ENCODE data around the gene TRPM8. TPM values are rescaled to one million over a fixed set of nuclear protein-coding genes. Genes with fewer than 3 reads are reported as not detected.

The TRPM8 gene
- total RNA-seq, 1 experiment from 2014 or later = 0.03 TPM

DNA sequence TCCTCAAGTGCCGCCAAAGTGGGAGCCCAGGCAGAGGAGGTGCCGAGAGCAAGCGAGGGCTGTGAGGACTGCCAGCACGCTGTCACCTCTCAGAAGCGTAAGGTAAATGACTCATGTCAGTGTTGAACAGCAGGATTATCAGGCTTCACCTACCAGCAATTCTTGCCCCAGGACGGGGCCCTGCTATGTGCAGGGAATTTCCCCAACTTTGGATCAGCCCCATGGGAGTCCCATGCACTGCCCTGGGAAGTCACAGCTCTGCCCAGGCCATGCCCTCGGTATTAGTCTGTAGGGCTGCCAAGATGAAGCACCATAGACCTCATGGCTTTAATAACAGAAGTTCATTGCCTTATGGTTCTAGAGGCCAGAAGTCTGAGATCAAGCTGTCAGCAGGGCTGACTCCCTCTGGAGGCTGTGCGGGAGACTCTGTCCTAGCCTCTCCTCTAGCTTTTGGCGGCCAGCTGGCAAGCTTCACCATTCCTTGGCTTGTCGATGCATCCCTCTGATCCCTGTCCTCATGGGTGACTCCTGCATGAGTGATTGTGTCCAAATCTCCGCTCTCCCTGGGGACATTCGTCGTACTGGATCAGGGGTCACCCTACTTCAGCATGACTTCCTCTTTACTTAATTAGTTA lies 55.9 kb downstream of the TRPM8 start:
- H3K9me3 ChIP-seq (replicated peaks) = no peaks in the 10 kb centered on the region
- no peaks in the 10 kb centered on the region for H3K36me3 ChIP-seq
- no peak overlapping the region for H3K4me3 ChIP-seq
- H3K27ac ChIP-seq = peak overlapping the region; percentile 70
- H3K27me3 ChIP-seq (replicated peaks) = no peaks in the 10 kb centered on the region
- peaks cover 35% of the 10 kb centered on the region for H3K4me1 ChIP-seq (replicated peaks)
- DNase-seq (ENCODE audit: low read depth in 1 of 2, low spot score in 2 of 2) = no peak

GRCh38 chr2:233973786-233974185 lies 56.6 kb downstream of the TRPM8 start:
- peak overlapping the region; percentile 70 for H3K27ac ChIP-seq
- peak in 1 of 2 experiments; percentile 54 for DNase-seq (ENCODE audit: low read depth in 1 of 2, low spot score in 2 of 2)

DNA sequence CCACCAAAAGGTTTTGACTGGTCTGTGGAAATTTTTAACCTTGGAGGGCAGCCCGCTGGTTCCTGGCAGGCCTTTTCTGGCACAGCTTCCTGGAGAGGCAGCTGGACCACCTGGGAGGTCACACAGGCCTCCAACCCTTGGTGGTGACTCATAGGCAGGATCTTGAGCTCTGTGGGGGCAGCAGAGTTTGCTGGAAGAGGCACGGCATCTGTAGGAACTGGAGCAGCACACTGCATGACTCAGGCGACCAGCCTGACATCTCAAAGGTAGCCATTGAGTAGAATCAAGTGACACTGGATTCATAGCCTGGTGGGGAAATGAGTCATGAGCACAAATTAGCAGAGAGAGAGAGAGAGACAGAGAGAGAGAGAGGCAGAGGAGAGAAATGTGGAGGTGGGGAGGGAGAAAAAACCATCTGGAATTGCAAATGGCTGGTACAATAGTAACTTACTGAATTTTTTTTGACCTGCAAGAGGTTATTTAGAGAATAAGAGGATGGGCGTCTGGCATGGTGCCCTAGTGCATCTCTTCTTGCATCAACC lies 57.4 kb downstream of the TRPM8 start:
- H3K9me3 ChIP-seq (replicated peaks) = no peaks in the 10 kb centered on the region
- peak overlapping the region; percentile 70 for H3K27ac ChIP-seq
- no peaks in the 10 kb centered on the region for H3K36me3 ChIP-seq
- H3K4me1 ChIP-seq (replicated peaks) = peaks cover 36% of the 10 kb centered on the region
- H3K27me3 ChIP-seq (replicated peaks) = no peaks in the 10 kb centered on the region
- peak; percentile 98 to 99 for DNase-seq (ENCODE audit: low read depth in 1 of 2, low spot score in 2 of 2)
- no peak overlapping the region for H3K4me3 ChIP-seq

More at GRCh38 chr2:233973786-233974185, 56.6 kb downstream of the TRPM8 start:
- H3K4me1 ChIP-seq (replicated peaks) = peaks cover 35% of the 10 kb centered on the region
- H3K36me3 ChIP-seq = no peaks in the 10 kb centered on the region
- no peak overlapping the region for H3K4me3 ChIP-seq
- H3K9me3 ChIP-seq (replicated peaks) = no peaks in the 10 kb centered on the region
- no peaks in the 10 kb centered on the region for H3K27me3 ChIP-seq (replicated peaks)

DNA sequence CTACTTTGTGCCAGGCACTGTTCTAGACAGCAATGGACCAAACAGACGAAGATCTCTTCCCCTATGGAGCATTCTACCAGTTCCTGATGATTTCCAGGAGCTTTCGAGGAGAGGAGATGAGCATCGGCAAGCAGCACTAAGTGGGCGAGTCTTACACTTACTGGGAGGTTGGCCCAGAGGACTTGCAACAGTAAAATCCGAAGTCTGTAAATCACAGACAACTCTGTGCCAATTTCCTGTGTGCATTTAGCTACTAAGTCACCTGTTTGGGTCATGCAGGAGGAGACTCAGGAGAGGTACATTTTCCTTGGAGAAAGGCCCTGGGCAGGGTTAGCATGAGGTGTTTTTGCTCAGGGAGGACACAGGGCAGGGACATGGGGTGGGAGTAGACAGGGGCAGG lies 58.9 kb downstream of the TRPM8 start:
- Histone ChIP-seq H3K4me1 (replicated peaks) (peaks cover 44% of the 10 kb centered on the region), H3K27me3 (replicated peaks) (no peaks in the 10 kb centered on the region), H3K9me3 (replicated peaks) (no peaks in the 10 kb centered on the region), H3K4me3 (no peak overlapping the region), H3K27ac (no peak overlapping the region), H3K36me3 (no peaks in the 10 kb centered on the region)
- DNase-seq (ENCODE audit: low read depth in 1 of 2, low spot score in 2 of 2) = no peak

GRCh38 chr2:233976690-233977294 lies 59.6 kb downstream of the TRPM8 start:
- no peaks in the 10 kb centered on the region for H3K36me3 ChIP-seq
- H3K27ac ChIP-seq = no peak overlapping the region
- H3K9me3 ChIP-seq (replicated peaks) = no peaks in the 10 kb centered on the region
- peak in 1 of 2 experiments; percentile 63 for DNase-seq (ENCODE audit: low read depth in 1 of 2, low spot score in 2 of 2)
- H3K4me1 ChIP-seq (replicated peaks) = peaks cover 51% of the 10 kb centered on the region
- no peaks in the 10 kb centered on the region for H3K27me3 ChIP-seq (replicated peaks)
- no peak overlapping the region for H3K4me3 ChIP-seq

DNA sequence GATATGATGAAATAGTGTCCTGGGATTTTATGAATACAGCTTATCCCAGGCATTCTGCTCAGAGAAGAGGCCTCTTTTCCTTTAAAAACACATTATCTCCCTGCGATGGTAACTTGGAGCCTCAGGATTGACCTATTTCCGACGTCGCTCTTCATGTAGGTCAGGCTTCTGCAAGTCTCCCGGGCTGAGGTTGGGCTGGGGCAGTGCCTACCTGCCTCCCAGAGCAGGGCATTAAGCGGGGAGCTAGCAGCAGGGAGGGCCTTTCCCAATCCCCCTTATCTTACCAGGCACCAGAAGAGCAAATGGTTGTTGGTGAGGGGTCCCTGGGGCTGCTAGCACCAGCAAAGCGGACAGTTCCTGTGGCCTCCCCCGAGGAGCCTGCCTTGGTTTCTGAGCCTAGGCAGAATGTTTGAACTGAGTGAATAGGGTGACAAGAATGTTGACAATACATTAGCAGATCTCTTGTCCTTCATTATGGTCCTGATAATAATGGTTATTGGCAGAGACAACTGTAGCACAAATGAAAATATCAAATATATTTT lies 60.2 kb downstream of the TRPM8 start:
- DNase-seq (ENCODE audit: low read depth in 1 of 2, low spot score in 2 of 2) = no peak
- Histone ChIP-seq H3K9me3 (replicated peaks) (no peaks in the 10 kb centered on the region), H3K4me1 (replicated peaks) (peaks cover 56% of the 10 kb centered on the region), H3K27ac (no peak overlapping the region), H3K4me3 (no peak overlapping the region), H3K36me3 (no peaks in the 10 kb centered on the region), H3K27me3 (replicated peaks) (no peaks in the 10 kb centered on the region)

GRCh38 chr2:233979748-233980147 lies 62.6 kb downstream of the TRPM8 start:
- Histone ChIP-seq H3K27me3 (replicated peaks) (no peaks in the 10 kb centered on the region), H3K9me3 (replicated peaks) (no peaks in the 10 kb centered on the region; the same call in 1 of the 2 replicates), H3K4me3 (no peak overlapping the region), H3K4me1 (replicated peaks) (peaks cover 47% of the 10 kb centered on the region), H3K27ac (no peak overlapping the region), H3K36me3 (no peaks in the 10 kb centered on the region)
- DNase-seq (ENCODE audit: low read depth in 1 of 2, low spot score in 2 of 2) = no peak

- DNase-seq (ENCODE audit: low read depth in 1 of 2, low spot score in 2 of 2) = no peak
- Histone ChIP-seq H3K9me3 (replicated peaks) (no peaks in the 10 kb centered on the region; the same call in 1 of the 2 replicates), H3K4me1 (replicated peaks) (peaks cover 34% of the 10 kb centered on the region), H3K36me3 (no peaks in the 10 kb centered on the region), H3K4me3 (no peak overlapping the region), H3K27me3 (replicated peaks) (no peaks in the 10 kb centered on the region), H3K27ac (no peak overlapping the region)
Measured at GRCh38 chr2:233980955-233981561, 63.9 kb downstream of the TRPM8 start.

- Histone ChIP-seq H3K27ac (peak overlapping the region; percentile 87), H3K36me3 (no peaks in the 10 kb centered on the region), H3K27me3 (replicated peaks) (no peaks in the 10 kb centered on the region), H3K9me3 (replicated peaks) (no peaks in the 10 kb centered on the region; the same call in 1 of the 2 replicates), H3K4me1 (replicated peaks) (peaks cover 29% of the 10 kb centered on the region), H3K4me3 (no peak overlapping the region)
- DNase-seq (ENCODE audit: low read depth in 1 of 2, low spot score in 2 of 2) = no peak
Measured at GRCh38 chr2:233981574-233982420, 64.6 kb downstream of the TRPM8 start.

DNA sequence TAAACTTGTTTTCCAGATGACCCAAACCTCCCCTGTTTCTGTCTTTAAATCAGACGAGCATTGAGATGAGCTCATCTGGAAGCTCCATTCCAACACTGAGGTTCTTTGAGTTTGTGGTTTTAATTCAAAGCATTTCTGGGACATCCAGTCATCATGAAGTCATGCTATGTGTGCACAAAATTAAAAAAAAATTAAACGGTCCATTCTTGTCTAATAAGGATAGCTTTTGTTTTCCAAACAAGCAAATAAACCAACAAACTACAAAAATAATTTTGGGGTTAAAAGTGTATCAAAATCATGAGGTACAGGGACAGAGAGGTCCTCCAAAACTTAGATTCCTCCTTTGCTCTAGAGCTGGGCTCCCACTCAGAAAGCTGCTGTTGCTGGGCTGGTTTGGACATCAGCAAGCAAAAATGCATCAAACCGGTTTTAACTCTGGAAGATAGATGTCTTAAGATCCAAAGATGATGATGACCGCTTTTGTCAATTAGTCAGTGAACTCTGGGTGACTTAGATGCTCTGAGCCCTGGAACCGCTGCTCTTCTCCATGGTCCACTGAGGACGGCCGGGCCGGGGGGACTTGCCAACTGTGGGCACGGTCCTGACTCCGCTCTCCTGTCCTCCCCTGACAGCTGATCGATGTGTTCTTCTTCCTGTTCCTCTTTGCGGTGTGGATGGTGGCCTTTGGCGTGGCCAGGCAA lies 65.4 kb downstream of the TRPM8 start:
- Histone ChIP-seq H3K4me1 (replicated peaks) (peaks cover 29% of the 10 kb centered on the region), H3K9me3 (replicated peaks) (no peaks in the 10 kb centered on the region; the same call in 1 of the 2 replicates), H3K27ac (peak overlapping the region; percentile 87), H3K36me3 (no peaks in the 10 kb centered on the region), H3K27me3 (replicated peaks) (no peaks in the 10 kb centered on the region), H3K4me3 (no peak overlapping the region)
- DNase-seq (ENCODE audit: low read depth in 1 of 2, low spot score in 2 of 2) = peak in 1 of 2 experiments; percentile 91

GRCh38 chr2:233983445-233983844 lies 66.3 kb downstream of the TRPM8 start:
- 0 out of 2 replicates have a peak overlapping the region, but pooled peaks have one; percentile 87 for H3K27ac ChIP-seq
- H3K36me3 ChIP-seq = no peaks in the 10 kb centered on the region
- DNase-seq (ENCODE audit: low read depth in 1 of 2, low spot score in 2 of 2) = no peak
- no peaks in the 10 kb centered on the region for H3K27me3 ChIP-seq (replicated peaks)
- no peaks in the 10 kb centered on the region; the same call in 1 of the 2 replicates for H3K9me3 ChIP-seq (replicated peaks)
- H3K4me3 ChIP-seq = no peak overlapping the region
- H3K4me1 ChIP-seq (replicated peaks) = peaks cover 29% of the 10 kb centered on the region

DNA sequence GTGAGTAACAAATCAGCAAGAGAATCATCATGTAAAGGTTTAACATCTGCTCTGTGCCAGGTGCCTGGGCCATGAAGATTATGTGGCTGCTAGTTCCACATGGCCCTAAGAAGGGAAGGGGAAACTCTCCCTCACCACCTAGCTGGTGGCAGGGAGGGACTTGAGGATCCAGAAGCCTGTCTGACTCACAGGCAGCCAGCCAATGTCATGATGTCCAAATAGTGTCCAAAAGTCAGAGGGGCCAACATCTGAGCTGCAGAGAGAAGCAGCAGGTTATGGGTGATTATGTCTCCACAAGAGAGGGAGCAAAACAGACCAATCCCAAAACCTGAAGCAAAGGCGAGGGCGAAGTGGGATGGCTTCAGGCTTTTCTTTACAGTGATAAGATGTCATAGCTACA lies 71.4 kb downstream of the TRPM8 start:
- DNase-seq (ENCODE audit: low read depth in 1 of 2, low spot score in 2 of 2) = no peak
- Histone ChIP-seq H3K4me1 (replicated peaks) (no peaks in the 10 kb centered on the region; the same call in 1 of the 2 replicates), H3K27me3 (replicated peaks) (0 out of 2 replicates have a peak, but pooled peaks cover 9% of the 10 kb centered on the region), H3K9me3 (replicated peaks) (no peaks in the 10 kb centered on the region; the same call in 1 of the 2 replicates), H3K4me3 (no peak overlapping the region), H3K27ac (no peak overlapping the region), H3K36me3 (no peaks in the 10 kb centered on the region)

Data from SJSA1 (cell line).